ENCODE results near the gene CA11. TPM values are rescaled to one million over a fixed set of nuclear protein-coding genes. Genes with fewer than 3 reads are reported as not detected.

The CA11 gene
- total RNA-seq, 1 donor from 2014 or later = 9.5 TPM

- H3K27me3 ChIP-seq = no peaks in the 10 kb centered on the region
- H3K4me1 ChIP-seq = peaks cover 16% of the 10 kb centered on the region
- intact Hi-C loops (cut with DNase I) = no loop called here
- DNase-seq = no peak
- H3K9me3 ChIP-seq = no peaks in the 10 kb centered on the region
- ATAC-seq = no peak
- H3K36me3 ChIP-seq = no peaks in the 10 kb centered on the region
- TF ChIP-seq, protein P1, sequence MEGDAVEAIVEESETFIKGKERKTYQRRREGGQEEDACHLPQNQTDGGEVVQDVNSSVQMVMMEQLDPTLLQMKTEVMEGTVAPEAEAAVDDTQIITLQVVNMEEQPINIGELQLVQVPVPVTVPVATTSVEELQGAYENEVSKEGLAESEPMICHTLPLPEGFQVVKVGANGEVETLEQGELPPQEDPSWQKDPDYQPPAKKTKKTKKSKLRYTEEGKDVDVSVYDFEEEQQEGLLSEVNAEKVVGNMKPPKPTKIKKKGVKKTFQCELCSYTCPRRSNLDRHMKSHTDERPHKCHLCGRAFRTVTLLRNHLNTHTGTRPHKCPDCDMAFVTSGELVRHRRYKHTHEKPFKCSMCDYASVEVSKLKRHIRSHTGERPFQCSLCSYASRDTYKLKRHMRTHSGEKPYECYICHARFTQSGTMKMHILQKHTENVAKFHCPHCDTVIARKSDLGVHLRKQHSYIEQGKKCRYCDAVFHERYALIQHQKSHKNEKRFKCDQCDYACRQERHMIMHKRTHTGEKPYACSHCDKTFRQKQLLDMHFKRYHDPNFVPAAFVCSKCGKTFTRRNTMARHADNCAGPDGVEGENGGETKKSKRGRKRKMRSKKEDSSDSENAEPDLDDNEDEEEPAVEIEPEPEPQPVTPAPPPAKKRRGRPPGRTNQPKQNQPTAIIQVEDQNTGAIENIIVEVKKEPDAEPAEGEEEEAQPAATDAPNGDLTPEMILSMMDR (IDR thresholded peaks at IDR 0.05) = no peak
- no peak overlapping the region for H3K27ac ChIP-seq
- H3K4me3 ChIP-seq = no peak overlapping the region
Measured at GRCh38 chr19:48639483-48640375, 6.3 kb downstream of the CA11 start.

- Histone ChIP-seq H3K9me3 (no peaks in the 10 kb centered on the region), H3K27ac (peak overlapping the region; percentile 93), H3K27me3 (no peaks in the 10 kb centered on the region), H3K4me1 (peaks cover 17% of the 10 kb centered on the region), H3K4me3 (peak overlapping the region; percentile 80), H3K36me3 (no peaks in the 10 kb centered on the region)
- ATAC-seq (no peak), DNase-seq (peak; percentile 72)
- TF ChIP-seq, protein P1 (IDR thresholded peaks at IDR 0.05) = no peak
- intact Hi-C loops (cut with DNase I) = no loop called here
Measured at GRCh38 chr19:48638831-48639381, 7.1 kb downstream of the CA11 start.

DNA sequence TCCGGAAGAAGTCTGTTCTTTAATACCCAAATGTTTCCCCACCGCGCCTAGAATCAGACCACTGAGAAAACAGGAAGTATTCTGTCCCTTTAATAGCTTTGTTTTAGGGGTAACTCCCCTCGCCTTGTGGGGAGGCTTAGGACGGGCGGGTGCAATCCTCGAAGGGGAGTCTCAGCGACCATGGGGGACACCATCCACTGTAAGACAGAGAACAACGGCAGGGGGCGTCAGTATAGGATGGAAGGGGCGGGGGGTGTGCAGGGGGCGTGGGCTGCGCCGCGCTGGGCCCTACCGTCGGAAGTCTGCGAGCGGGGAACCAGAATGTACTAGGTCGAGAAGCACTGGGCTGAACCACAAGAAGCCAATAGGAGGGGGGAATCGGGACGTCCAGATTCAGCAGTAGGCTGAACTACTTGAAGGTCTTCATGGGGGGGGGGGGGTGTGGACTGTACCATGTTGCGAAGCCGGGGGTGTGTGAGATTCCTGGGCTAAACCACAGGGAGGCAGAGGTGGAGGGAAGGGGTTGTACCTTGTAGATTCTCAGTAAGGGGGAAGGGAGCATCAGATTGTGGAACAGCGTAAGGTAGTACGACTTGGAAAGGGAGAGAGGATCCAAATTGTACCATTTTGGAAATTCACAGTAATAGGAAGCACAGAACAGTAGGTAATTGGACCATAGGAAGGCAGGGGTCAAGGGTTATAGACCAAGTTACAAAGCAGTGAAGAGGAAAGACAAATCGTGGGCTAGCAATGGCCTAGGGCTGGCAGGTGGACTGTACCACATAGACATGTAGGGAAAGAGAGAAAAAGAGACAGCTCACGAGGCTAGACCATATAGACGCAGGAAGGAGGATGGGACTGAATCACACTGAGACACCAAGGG lies 7.8 kb downstream of the CA11 start:
- DNase-seq = peak; percentile 89
- Histone ChIP-seq H3K27me3 (no peaks in the 10 kb centered on the region), H3K4me3 (peak overlapping the region; percentile 80), H3K9me3 (no peaks in the 10 kb centered on the region), H3K4me1 (peaks cover 24% of the 10 kb centered on the region), H3K27ac (peak overlapping the region; percentile 93), H3K36me3 (peaks cover 2% of the 10 kb centered on the region)
- peak; percentile 56 for ATAC-seq
- intact Hi-C loops (cut with DNase I) = no loop called here
- TF ChIP-seq, protein P1 (IDR thresholded peaks at IDR 0.05) = no peak

- peak overlapping the region; percentile 80 for H3K4me3 ChIP-seq
- peaks cover 9% of the 10 kb centered on the region for H3K36me3 ChIP-seq
- H3K9me3 ChIP-seq = no peaks in the 10 kb centered on the region
- intact Hi-C loops (cut with DNase I) = no loop called here
- H3K27me3 ChIP-seq = no peaks in the 10 kb centered on the region
- DNase-seq = peak; percentile 100
- ATAC-seq = peak; percentile 81
- peaks cover 31% of the 10 kb centered on the region for H3K4me1 ChIP-seq
- TF ChIP-seq, protein P1 (IDR thresholded peaks at IDR 0.05) = no peak
- H3K27ac ChIP-seq = peak overlapping the region; percentile 93
Measured at GRCh38 chr19:48637449-48637947, 8.5 kb downstream of the CA11 start.

DNA sequence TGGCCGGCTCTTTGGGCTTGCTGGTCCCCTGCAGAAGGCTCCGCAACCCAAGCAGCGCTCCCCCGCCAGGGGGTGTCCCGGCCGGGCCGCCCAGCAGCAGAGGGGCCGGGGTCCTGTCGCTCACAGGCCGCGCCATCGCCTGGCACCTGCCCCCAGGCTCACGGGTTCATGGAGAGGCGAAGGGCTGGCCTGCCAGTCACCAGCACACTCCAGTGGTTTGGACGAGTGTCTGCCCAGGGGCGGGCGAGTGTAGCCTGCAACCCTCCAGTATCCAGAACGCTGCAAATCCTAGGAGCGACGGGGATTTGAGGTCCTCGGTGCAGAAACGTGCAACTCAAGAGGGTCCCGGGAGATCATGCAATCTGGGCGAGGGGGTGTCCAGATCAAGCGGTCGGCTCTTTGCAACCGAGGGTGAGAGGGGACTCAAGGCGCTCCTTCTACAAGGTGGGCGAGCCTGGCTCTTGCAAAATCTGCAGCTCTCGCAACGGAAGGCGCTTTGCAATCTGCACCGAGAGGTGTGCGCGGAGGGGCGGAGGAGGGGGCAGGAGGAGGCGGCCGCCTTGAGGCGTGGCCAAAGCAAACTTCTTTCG lies 9.0 kb downstream of the CA11 start, which contains the start of gene DBP:
DBP (minus strand) TSS at position 521 of the 590 bp plus-strand sequence; CDS start at position 136, 385 bp downstream.
- DNase-seq (peak; percentile 88), ATAC-seq (peak; percentile 3)
- Histone ChIP-seq H3K4me3 (peak within 1 kb of the TSS; percentile 80), H3K36me3 (peaks cover 10% of the 10 kb centered on the region), H3K27me3 (no peaks in the 10 kb centered on the region), H3K4me1 (peaks cover 32% of the 10 kb centered on the region), H3K27ac (peak within 1 kb of the TSS; percentile 93), H3K9me3 (no peaks in the 10 kb centered on the region)
- intact Hi-C loops (cut with DNase I) = no loop called here
- TF ChIP-seq, protein P1 (IDR thresholded peaks at IDR 0.05) = peak; percentile 21

Measured in upper lobe of right lung (tissue), 1 donor.